Thyroid gland (tissue), 4 donors: ENCODE data around the gene ACTR5. TPM values are rescaled to one million over a fixed set of nuclear protein-coding genes. Genes with fewer than 3 reads are reported as not detected.

Experiments used
- DNase-seq, 2 donors: peaks; one replicate each; pipeline ENCODE4 v3.0.0-alpha.2; 2019
- H3K27ac ChIP-seq, 3 donors: fragments of 200-600 bp; sonication (generic); 1 replicate in 2 of 3; 2 replicates in 1 of 3; pipeline ENCODE4 v1.5.1; 2016 to 2019; ENCODE audit warnings: mild to moderate bottlenecking in 1 of 3, moderate library complexity in 1 of 3
- H3K27me3 ChIP-seq: fragments of 200-600 bp; sonication (generic); one replicate; pipeline ENCODE4 v1.5.1; 2019
- H3K36me3 ChIP-seq, 2 donors: fragments of 200-600 bp; sonication (generic); one replicate each; pipeline ENCODE4 v1.5.1; 2016 to 2019
- H3K4me1 ChIP-seq, 2 donors: fragments of 200-600 bp; sonication (generic); one replicate each; pipeline ENCODE4 v1.5.1; 2017 to 2019
- H3K4me3 ChIP-seq, 3 donors: fragments of 200-600 bp; sonication (generic); replicated peaks in 1 of 3; 1 replicate in 2 of 3; 2 replicates in 1 of 3; pipeline ENCODE4 v1.5.1; 2016; ENCODE audit warnings: mild to moderate bottlenecking in 1 of 3
- H3K9me3 ChIP-seq: fragments of 200-600 bp; sonication (generic); one replicate; pipeline ENCODE4 v1.5.1; 2017
- CTCF ChIP-seq, 6 experiments: fragments of 200-600 bp in 3 of 6; fragments of 450-650 bp in 3 of 6; sonication (generic) in 3 of 6; IDR thresholded peaks; one replicate each; pipeline ENCODE4 v1.5.1; 2016 to 2019; ENCODE audit warnings: antibody characterized with exemption in 6 of 6, mild to moderate bottlenecking in 2 of 6, inconsistent platforms in 1 of 6, moderate library complexity in 1 of 6
- POLR2A ChIP-seq, 2 donors: fragments of 450-650 bp; IDR thresholded peaks; one replicate each; pipeline ENCODE4 v1.6.1; 2017; ENCODE audit warnings: antibody characterized with exemption in 2 of 2, mild to moderate bottlenecking in 2 of 2, moderate library complexity in 1 of 2
- WGBS, 2 donors: methylation state at CpG; one replicate each; pipeline ENCODE4 v1.1.5; 2017; 5-methylcytosine and 5-hydroxymethylcytosine counted together
- intact Hi-C: fragments of 100-400 bp; cut with DNase I; formaldehyde crosslinking; loops from one replicate; pipeline ENCODE4 v1.15.1; 2023
- total RNA-seq, 4 donors: library from RNA; depleted of rRNA; stranded (reverse); fragments of >200 nt; gene quantifications; one replicate each; pipeline ENCODE4 v1.2.3, GENCODE V29; 2016

The ACTR5 gene
- 10 to 100 TPM in 2 of 4 donors, 1 to 10 TPM in 2; 6.9 to 14.4 (median 10.4) TPM for total RNA-seq

- Histone ChIP-seq H3K4me1 (peaks cover 13% of the 10 kb centered on the region in 2 donors), H3K27ac (peak within 1 kb of the TSS; percentile 48 to 90 (median 84)), H3K27me3 (no peaks in the 10 kb centered on the region), H3K9me3 (no peaks in the 10 kb centered on the region), H3K4me3 (peak within 1 kb of the TSS; percentile 30 to 94 (median 94)), H3K36me3 (no peaks in the 10 kb centered on the region)
- 1% methylated on average over 12 of the region's 84 CpGs; no CpG with 5 or more reads in 1 of the 2 donors for WGBS, 2 donors
- peak in 1 of 2 donors; percentile 79 for TF ChIP-seq POLR2A (IDR thresholded peaks at IDR 0.05)
- no peak for TF ChIP-seq CTCF (IDR thresholded peaks at IDR 0.05)
- DNase-seq: peak; percentile 90 to 92
- intact Hi-C loops: no loop called here
Measured at GRCh38 chr20:38748097-38748860, at the start of gene ACTR5. Gene ACTR5 (plus strand): TSS chr20:38748460. CDS start chr20:38748479, 19 bp downstream.

DNA sequence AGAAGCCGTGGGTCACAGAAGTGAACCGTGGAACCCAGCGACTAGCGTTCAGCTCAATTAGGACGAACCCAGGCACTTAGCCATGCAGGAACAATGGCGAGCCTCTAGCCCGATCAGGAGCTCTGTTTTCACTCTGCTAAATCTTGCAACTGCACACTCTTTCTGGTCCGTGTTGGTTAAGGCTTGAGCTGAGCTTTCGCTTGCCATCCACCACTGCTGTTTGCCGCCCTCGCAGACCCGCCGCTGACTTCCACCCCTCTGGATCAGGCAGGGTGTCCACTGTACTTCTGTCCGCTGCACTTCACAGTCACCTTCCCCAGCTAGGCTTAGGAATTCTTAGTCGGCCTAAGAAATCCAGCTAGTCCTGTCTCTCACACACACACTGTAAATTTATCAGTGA, 49.7 kb upstream of the ACTR5 start:
- no peak for DNase-seq
- TF ChIP-seq POLR2A (IDR thresholded peaks at IDR 0.05) (no peak), CTCF (IDR thresholded peaks at IDR 0.05) (no peak)

GRCh38 chr20:38700141-38700540, 48.1 kb upstream of the ACTR5 start:
- no peak overlapping the region for H3K27ac ChIP-seq
- TF ChIP-seq CTCF (IDR thresholded peaks at IDR 0.05) (no peak), POLR2A (IDR thresholded peaks at IDR 0.05) (no peak)
- H3K9me3 ChIP-seq: no peaks in the 10 kb centered on the region
- intact Hi-C loops: no loop called here
- H3K4me3 ChIP-seq: no peak overlapping the region
- H3K27me3 ChIP-seq: no peaks in the 10 kb centered on the region
- no peaks in the 10 kb centered on the region for H3K4me1 ChIP-seq
- 28 to 31% methylated on average over 4 of the region's 4 CpGs for WGBS, 2 donors
- no peak for DNase-seq
- H3K36me3 ChIP-seq: no peaks in the 10 kb centered on the region

More for the DNA sequence above, 49.7 kb upstream of the ACTR5 start:
- Histone ChIP-seq H3K27ac (no peak overlapping the region), H3K9me3 (no peaks in the 10 kb centered on the region), H3K4me1 (no peaks in the 10 kb centered on the region), H3K36me3 (no peaks in the 10 kb centered on the region), H3K27me3 (no peaks in the 10 kb centered on the region), H3K4me3 (no peak overlapping the region)
- intact Hi-C loops: no loop called here
- WGBS, 2 donors: 73 to 83% methylated on average over 15 of the region's 15 CpGs

DNA sequence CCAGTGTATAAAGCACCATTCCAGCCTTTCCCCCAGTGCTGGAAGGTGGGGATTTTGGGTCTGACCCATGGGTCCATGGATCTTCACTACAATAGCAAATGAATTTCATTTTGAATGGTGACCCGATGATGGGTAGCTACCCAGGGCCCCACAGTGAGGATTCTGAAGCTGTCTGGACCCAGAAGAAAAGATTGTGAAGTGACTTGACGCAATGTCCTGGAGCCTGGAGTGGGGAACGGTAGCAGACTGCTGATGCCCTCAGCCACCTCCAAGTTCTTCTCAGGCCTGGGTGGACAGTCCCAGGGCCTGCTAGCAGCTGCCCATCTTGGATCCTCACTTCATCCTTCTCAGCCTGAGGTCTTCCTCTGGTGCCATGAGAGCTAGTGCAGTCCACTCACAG, 47.3 kb upstream of the ACTR5 start:
- Histone ChIP-seq H3K27me3 (no peaks in the 10 kb centered on the region), H3K4me1 (no peaks in the 10 kb centered on the region), H3K36me3 (no peaks in the 10 kb centered on the region), H3K4me3 (no peak overlapping the region), H3K9me3 (no peaks in the 10 kb centered on the region), H3K27ac (no peak overlapping the region)
- TF ChIP-seq POLR2A (IDR thresholded peaks at IDR 0.05) (no peak), CTCF (IDR thresholded peaks at IDR 0.05) (no peak)
- WGBS, 2 donors: 75 to 88% methylated on average over 3 of the region's 3 CpGs
- DNase-seq: no peak
- intact Hi-C loops: no loop called here

- 67 to 79% methylated on average over 3 of the region's 3 CpGs for WGBS, 2 donors
- no peaks in the 10 kb centered on the region for H3K4me1 ChIP-seq
- no peaks in the 10 kb centered on the region for H3K9me3 ChIP-seq
- intact Hi-C loops: no loop called here
- H3K4me3 ChIP-seq: no peak overlapping the region
- no peak for TF ChIP-seq POLR2A (IDR thresholded peaks at IDR 0.05)
- no peak for TF ChIP-seq CTCF (IDR thresholded peaks at IDR 0.05)
- H3K36me3 ChIP-seq: no peaks in the 10 kb centered on the region
- no peaks in the 10 kb centered on the region for H3K27me3 ChIP-seq
- no peak for DNase-seq
- H3K27ac ChIP-seq: no peak overlapping the region
Measured at GRCh38 chr20:38703526-38703925, 44.7 kb upstream of the ACTR5 start.
